Activated T-helper 1 cell treated with anti-CD3 and anti-CD28 coated beads, Interleukin-12 subunit alpha, Interleukin-12 subunit beta, Interleukin-2, Interleukin-4 antibody, amounts not matched to agents 30 ng/mL and 10 ng/mL and 1 ng/mL, durations not matched to agents 14 hours and 24 hours and 36 hours (primary cell): ENCODE results near the gene CNDP2. TPM values are rescaled to one million over a fixed set of nuclear protein-coding genes. Genes with fewer than 3 reads are reported as not detected.

ENCODE experiments used
- DNase-seq: peaks from one replicate; pipeline ENCODE4 v3.0.0; 2021; ENCODE audit warnings: low spot score
- H3K27ac Mint-ChIP-seq: one replicate; pipeline ENCODE4 v1.8.0; 2021; ENCODE audit warnings: mild to moderate bottlenecking, mixed read lengths
- H3K27me3 Mint-ChIP-seq: one replicate; pipeline ENCODE4 v1.8.0; 2022; ENCODE audit warnings: mild to moderate bottlenecking, moderate library complexity, mixed read lengths; ENCODE audit not compliant: insufficient read depth
- H3K36me3 Mint-ChIP-seq: one replicate; pipeline ENCODE4 v1.8.0; 2021; ENCODE audit warnings: low read depth, mixed read lengths
- H3K4me1 Mint-ChIP-seq: one replicate; pipeline ENCODE4 v1.8.0; 2021; ENCODE audit warnings: low read depth, mixed read lengths
- H3K4me3 Mint-ChIP-seq: one replicate; pipeline ENCODE4 v1.8.0; 2021; ENCODE audit warnings: mild to moderate bottlenecking, moderate library complexity, mixed read lengths
- H3K9me3 Mint-ChIP-seq: one replicate; pipeline ENCODE4 v1.8.0; 2021; ENCODE audit warnings: mixed read lengths
- intact Hi-C: fragments of 100-400 bp; cut with micrococcal nuclease; formaldehyde crosslinking; loops from one replicate; pipeline ENCODE4 v1.15.1; 2024
- total RNA-seq: library from RNA; stranded (reverse); gene quantifications from 2 replicates; pipeline ENCODE4 v1.2.3, GENCODE V29; 2022

The CNDP2 gene
- total RNA-seq, 1 donor from 2014 or later: 164 TPM

- intact Hi-C loops: loop anchor here (5.0 kb wide), 1 partner anchor 80 kb away; no protein-coding TSS in a partner anchor
- no peak for DNase-seq
- peaks cover 53% of the 10 kb centered on the region for H3K27me3 Mint-ChIP-seq
- no peaks in the 10 kb centered on the region for H3K9me3 Mint-ChIP-seq
- H3K4me1 Mint-ChIP-seq: no peaks in the 10 kb centered on the region
- H3K27ac Mint-ChIP-seq: no peak within 1 kb of the TSS
- no peaks in the 10 kb centered on the region for H3K36me3 Mint-ChIP-seq
- no peak within 1 kb of the TSS for H3K4me3 Mint-ChIP-seq
Measured at GRCh38 chr18:74457043-74457724, 39.0 kb upstream of the CNDP2 start, which contains the start of gene DIPK1C. TSS of gene DIPK1C (minus strand) at chr18:74457308. CDS start at chr18:74457259, 49 bp downstream.

DNA sequence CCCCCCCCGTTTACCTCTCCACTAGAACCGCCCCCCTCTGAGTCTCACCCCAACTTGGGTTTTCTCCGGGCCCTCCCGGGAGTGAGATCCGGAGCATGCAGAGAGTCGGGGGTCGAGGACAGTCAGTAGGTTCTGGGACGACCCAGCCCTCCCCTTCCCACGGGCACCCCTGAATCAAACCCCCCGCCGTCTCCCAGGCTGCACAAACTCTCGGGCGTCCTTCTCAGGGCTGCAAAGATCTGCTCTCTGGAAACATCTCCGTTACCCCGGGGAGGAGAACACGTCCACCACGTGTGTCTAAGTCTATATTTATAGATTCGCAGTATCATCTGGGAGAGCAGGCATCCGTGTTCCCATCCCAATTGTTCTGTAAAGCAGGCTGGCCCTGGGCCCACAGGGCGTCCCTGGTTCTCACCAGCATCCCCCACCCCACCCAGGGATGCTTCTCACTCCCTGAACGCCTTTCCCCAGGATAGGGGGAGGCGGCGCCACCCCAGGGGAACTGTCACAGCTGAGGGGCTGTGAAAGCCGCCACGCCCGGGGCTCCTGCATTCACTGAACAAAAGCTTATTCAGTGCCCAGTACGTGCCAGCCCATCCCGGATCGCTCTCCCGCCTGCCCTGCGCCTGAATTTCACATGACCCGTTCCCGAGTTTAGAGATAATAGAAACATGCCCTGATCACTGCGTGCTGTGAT, 38.3 kb upstream of the CNDP2 start:
- Mint-ChIP-seq H3K27ac (no peak overlapping the region), H3K36me3 (no peaks in the 10 kb centered on the region), H3K4me1 (no peaks in the 10 kb centered on the region), H3K4me3 (no peak overlapping the region), H3K27me3 (peaks cover 53% of the 10 kb centered on the region), H3K9me3 (no peaks in the 10 kb centered on the region)
- DNase-seq: no peak
- intact Hi-C loops: loop anchor here (5.0 kb wide), 1 partner anchor 79 kb away; no protein-coding TSS in a partner anchor

DNA sequence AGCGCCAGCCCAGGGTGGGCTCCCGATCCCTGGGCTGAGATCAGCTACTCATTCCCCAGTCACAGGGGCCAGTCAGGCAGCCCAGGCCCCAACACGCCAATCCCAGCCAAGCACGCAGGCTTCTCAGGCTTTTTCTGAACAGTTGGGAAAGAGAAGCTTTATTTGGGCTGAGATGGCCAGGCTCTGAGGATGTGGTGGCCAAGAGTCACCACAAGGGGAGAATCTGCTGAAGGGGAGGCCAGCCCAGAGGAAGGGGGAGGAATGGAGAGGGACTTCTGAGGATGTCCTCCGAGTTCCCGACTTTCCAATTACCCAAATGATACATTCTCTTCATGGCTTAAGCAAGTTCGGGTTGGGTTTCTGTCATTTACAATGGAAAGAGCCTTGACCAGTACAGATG, 36.3 kb upstream of the CNDP2 start:
- no peak overlapping the region for H3K27ac Mint-ChIP-seq
- intact Hi-C loops: loop anchor here (5.0 kb wide), 1 partner anchor 77 kb away; no protein-coding TSS in a partner anchor
- H3K4me1 Mint-ChIP-seq: no peaks in the 10 kb centered on the region
- no peak for DNase-seq
- no peak overlapping the region for H3K4me3 Mint-ChIP-seq
- H3K36me3 Mint-ChIP-seq: no peaks in the 10 kb centered on the region
- no peaks in the 10 kb centered on the region for H3K9me3 Mint-ChIP-seq
- peaks cover 39% of the 10 kb centered on the region for H3K27me3 Mint-ChIP-seq

DNA sequence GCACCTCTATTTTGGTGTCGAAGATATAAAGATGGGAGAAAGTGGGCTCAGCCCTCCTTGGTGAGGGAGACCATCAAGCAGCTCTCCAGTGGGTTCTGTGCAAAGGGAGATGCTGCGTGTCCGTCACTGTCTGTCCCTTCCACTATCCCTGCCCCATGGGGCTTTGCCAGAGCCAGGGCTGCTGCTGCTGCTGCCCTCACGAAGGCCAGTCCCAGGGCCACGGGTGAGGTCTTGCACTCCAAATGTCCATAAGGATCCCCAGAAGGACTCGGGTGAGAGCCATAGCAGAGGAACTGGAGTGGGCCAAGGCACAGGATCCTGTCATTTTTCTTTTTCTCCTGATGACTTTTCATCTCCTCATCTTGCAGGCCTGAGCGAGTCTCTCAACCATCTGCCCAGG, 35.3 kb upstream of the CNDP2 start:
- Mint-ChIP-seq H3K9me3 (no peaks in the 10 kb centered on the region), H3K27ac (no peak overlapping the region), H3K27me3 (peaks cover 31% of the 10 kb centered on the region), H3K4me3 (no peak overlapping the region), H3K4me1 (no peaks in the 10 kb centered on the region), H3K36me3 (no peaks in the 10 kb centered on the region)
- DNase-seq: no peak
- intact Hi-C loops: no loop called here

DNA sequence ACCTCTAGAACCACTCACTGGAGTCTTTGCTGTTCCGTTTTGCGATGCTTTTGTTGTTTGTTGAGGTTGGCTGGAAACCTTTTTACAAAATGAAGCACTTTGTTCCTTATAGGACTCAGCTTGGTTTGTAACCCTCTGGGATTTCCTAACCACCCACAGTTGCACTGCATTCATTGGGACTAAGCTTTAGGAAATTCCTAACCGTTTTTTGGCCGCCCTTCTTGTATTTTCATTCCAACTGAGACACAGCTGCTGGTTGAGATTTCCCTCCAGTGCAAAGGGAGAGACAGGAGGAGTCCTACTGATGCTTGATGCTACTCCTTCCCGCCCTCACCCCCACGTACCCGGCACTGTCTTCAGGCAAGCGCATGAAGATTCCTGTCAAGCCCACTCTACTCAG, 32.9 kb upstream of the CNDP2 start:
- DNase-seq: no peak
- H3K4me3 Mint-ChIP-seq: no peak overlapping the region
- H3K4me1 Mint-ChIP-seq: no peaks in the 10 kb centered on the region
- no peak overlapping the region for H3K27ac Mint-ChIP-seq
- H3K9me3 Mint-ChIP-seq: no peaks in the 10 kb centered on the region
- intact Hi-C loops: no loop called here
- H3K27me3 Mint-ChIP-seq: peaks cover 22% of the 10 kb centered on the region
- no peaks in the 10 kb centered on the region for H3K36me3 Mint-ChIP-seq

- Mint-ChIP-seq H3K4me1 (no peaks in the 10 kb centered on the region), H3K9me3 (no peaks in the 10 kb centered on the region), H3K27me3 (peaks cover 18% of the 10 kb centered on the region), H3K27ac (no peak overlapping the region), H3K36me3 (no peaks in the 10 kb centered on the region), H3K4me3 (no peak overlapping the region)
- no peak for DNase-seq
- intact Hi-C loops: no loop called here
Measured at GRCh38 chr18:74463983-74464382, 32.2 kb upstream of the CNDP2 start.

GRCh38 chr18:74465775-74466174, 30.4 kb upstream of the CNDP2 start:
- no peak for DNase-seq
- H3K4me3 Mint-ChIP-seq: no peak overlapping the region
- H3K4me1 Mint-ChIP-seq: no peaks in the 10 kb centered on the region
- H3K27me3 Mint-ChIP-seq: peaks cover 17% of the 10 kb centered on the region
- no peaks in the 10 kb centered on the region for H3K36me3 Mint-ChIP-seq
- intact Hi-C loops: no loop called here
- peaks cover 4% of the 10 kb centered on the region for H3K9me3 Mint-ChIP-seq
- no peak overlapping the region for H3K27ac Mint-ChIP-seq

DNA sequence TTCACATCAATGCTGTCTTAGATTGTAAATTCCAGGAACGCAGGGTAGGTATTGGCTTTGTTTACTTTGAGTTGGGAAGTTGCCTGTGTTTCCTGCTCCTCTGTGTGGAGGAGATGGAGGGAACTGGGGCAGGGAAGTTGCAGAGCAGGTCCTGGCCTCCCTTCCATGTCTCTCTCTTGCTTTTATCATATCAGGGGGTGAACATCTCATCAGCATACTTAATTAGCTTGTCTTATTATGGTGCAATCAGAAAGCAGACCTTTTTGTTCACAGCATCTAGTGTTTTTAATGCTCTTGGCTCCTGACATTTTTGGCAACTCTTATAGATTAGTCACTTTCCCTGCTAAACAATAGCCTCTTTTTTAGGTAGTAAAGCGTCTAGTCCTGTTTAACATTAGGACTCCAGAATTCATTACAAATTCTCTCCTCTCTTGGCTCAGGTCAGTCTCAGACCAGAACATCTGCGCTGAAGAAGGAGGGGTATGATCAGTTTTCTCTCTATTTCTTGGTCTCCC, 27.6 kb upstream of the CNDP2 start:
- H3K9me3 Mint-ChIP-seq: peaks cover 4% of the 10 kb centered on the region
- H3K36me3 Mint-ChIP-seq: no peaks in the 10 kb centered on the region
- intact Hi-C loops: no loop called here
- no peak overlapping the region for H3K27ac Mint-ChIP-seq
- H3K4me3 Mint-ChIP-seq: no peak overlapping the region
- DNase-seq: no peak
- peaks cover 13% of the 10 kb centered on the region for H3K27me3 Mint-ChIP-seq
- no peaks in the 10 kb centered on the region for H3K4me1 Mint-ChIP-seq

DNA sequence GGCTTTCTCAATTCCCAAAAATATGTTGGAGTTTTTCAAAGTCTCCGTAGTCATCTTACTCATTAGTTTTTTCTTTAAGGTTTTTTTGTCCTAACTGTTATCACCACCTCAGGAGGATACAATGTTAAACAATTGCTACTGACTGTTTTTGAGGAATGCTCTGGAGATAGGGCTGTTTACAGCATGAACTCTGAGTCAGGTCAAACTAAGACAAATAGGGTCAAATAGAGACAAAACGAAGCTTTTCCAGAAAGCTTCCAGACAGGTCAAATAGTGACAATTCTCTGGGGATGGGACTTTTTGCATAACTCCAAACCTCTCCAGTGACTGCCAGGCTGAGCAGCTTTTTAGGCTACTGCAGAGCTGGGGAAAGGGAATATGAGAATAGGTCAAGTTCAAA, 23.9 kb upstream of the CNDP2 start:
- Mint-ChIP-seq H3K36me3 (no peaks in the 10 kb centered on the region), H3K27ac (no peak overlapping the region), H3K4me3 (no peak overlapping the region), H3K27me3 (peaks cover 11% of the 10 kb centered on the region), H3K4me1 (no peaks in the 10 kb centered on the region), H3K9me3 (peaks cover 4% of the 10 kb centered on the region)
- intact Hi-C loops: no loop called here
- no peak for DNase-seq

- H3K27me3 Mint-ChIP-seq: peaks cover 9% of the 10 kb centered on the region
Measured at GRCh38 chr18:74473976-74474640, 22.1 kb upstream of the CNDP2 start.

DNA sequence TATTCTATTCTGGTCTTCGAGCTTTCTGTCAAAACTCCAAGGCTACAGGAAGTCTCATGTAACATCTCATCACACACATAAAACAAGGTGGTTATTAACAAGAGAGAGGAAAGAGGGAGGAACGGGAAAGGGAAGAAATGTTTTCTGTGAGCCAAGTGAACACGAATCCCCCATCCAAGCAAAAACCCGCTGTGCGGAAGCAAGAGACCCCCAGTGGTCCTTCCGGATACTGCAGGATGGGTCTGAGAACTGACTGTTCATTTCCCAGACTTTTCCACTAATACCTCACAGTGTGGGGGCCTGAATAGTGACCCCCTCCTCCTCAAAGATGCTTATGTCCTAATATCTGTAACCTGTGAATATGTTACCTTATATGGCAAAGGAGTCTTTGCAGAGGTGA, 20.0 kb upstream of the CNDP2 start:
- no peak for DNase-seq
- intact Hi-C loops: no loop called here
- Mint-ChIP-seq H3K27ac (no peak overlapping the region), H3K4me1 (peaks cover 6% of the 10 kb centered on the region), H3K4me3 (no peak overlapping the region), H3K9me3 (no peaks in the 10 kb centered on the region), H3K36me3 (no peaks in the 10 kb centered on the region), H3K27me3 (peaks cover 2% of the 10 kb centered on the region)

More at GRCh38 chr18:74473976-74474640, 22.1 kb upstream of the CNDP2 start:
- no peak for DNase-seq
- H3K27ac Mint-ChIP-seq: no peak overlapping the region
- H3K36me3 Mint-ChIP-seq: no peaks in the 10 kb centered on the region
- H3K4me3 Mint-ChIP-seq: no peak overlapping the region
- intact Hi-C loops: no loop called here
- peaks cover 6% of the 10 kb centered on the region for H3K4me1 Mint-ChIP-seq
- peaks cover 4% of the 10 kb centered on the region for H3K9me3 Mint-ChIP-seq

DNA sequence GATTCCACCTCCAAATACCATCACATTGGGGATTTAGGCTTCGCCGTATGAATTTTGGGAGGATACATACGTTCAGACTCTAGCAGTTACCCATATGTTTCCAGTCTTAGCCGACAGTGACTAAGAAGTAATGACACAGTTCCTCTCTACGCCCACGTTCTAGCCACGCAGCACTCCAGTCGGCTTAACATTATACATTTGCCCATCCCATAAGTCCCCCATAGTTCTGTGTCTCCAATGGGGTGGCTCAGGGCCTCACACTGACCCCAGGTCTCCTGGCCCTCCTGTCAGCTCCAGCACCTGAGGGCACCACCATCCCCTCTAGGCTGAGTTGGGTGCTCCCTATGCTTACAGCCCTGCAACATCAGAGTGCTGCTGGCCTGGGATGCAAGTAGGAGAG, 18.4 kb upstream of the CNDP2 start:
- intact Hi-C loops: no loop called here
- no peak overlapping the region for H3K4me3 Mint-ChIP-seq
- peaks cover 6% of the 10 kb centered on the region for H3K4me1 Mint-ChIP-seq
- no peak overlapping the region for H3K27ac Mint-ChIP-seq
- H3K27me3 Mint-ChIP-seq: peaks cover 2% of the 10 kb centered on the region
- no peak for DNase-seq
- H3K9me3 Mint-ChIP-seq: no peaks in the 10 kb centered on the region
- no peaks in the 10 kb centered on the region for H3K36me3 Mint-ChIP-seq

DNA sequence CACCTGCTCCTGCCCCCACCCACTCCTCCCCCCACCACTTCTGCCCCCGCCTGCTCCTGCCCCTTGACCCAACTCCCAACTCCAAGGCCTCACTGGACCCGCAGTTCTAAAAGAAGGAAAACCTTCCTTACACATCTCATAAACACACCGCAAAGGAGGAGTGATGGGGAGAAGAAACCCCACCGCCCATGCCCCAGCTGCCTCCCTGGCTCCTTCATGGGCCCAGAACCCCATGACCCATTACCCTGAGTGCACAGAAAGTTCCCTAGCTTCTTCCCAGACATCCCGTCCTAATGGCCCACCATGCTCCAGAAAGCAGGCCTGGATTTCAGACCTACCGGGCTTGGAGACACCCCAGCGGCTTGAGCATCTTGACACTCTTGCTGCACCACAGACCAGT, 17.8 kb upstream of the CNDP2 start:
- intact Hi-C loops: no loop called here
- Mint-ChIP-seq H3K27ac (no peak overlapping the region), H3K27me3 (peaks cover 2% of the 10 kb centered on the region), H3K9me3 (no peaks in the 10 kb centered on the region), H3K4me1 (peaks cover 6% of the 10 kb centered on the region), H3K4me3 (no peak overlapping the region), H3K36me3 (no peaks in the 10 kb centered on the region)
- DNase-seq: no peak
